Lower leg skin (tissue), 4 donors: ENCODE data around the gene AK1. TPM values are rescaled to one million over a fixed set of nuclear protein-coding genes. Genes with fewer than 3 reads are reported as not detected.
"Not testable (repeated sequence)": the region's sequence is repeated elsewhere in the genome, so short reads cannot be mapped to it uniquely, and the experiment has no call there.

Experiments
- DNase-seq, 2 donors: peaks; one replicate each; pipeline ENCODE4 v3.0.0-alpha.2; 2019; ENCODE audit warnings: low spot score in 2 of 2
- H3K4me3 ChIP-seq: fragments of 200-600 bp; sonication (generic); 2 replicates; pipeline ENCODE4 v1.5.1; 2017; ENCODE audit warnings: mild to moderate bottlenecking, low read depth; ENCODE audit not compliant: poor library complexity, severe bottlenecking
- CTCF ChIP-seq, 3 donors: fragments of 450-650 bp; IDR thresholded peaks; one replicate each; pipeline ENCODE4 v1.5.1; 2016; ENCODE audit warnings: antibody characterized with exemption in 3 of 3, mild to moderate bottlenecking in 3 of 3, moderate library complexity in 2 of 3
- POLR2A ChIP-seq, 2 donors: fragments of 450-650 bp; IDR thresholded peaks; one replicate each; pipeline ENCODE4 v1.6.1; 2016 to 2017; ENCODE audit warnings: antibody characterized with exemption in 2 of 2, mild to moderate bottlenecking in 1 of 2, moderate library complexity in 1 of 2
- WGBS, 2 donors: methylation state at CpG; one replicate each; pipeline ENCODE4 v1.1.5; 2018; 5-methylcytosine and 5-hydroxymethylcytosine counted together
- intact Hi-C: fragments of 100-400 bp; cut with DNase I; formaldehyde crosslinking; loops from one replicate; pipeline ENCODE4 v1.15.0; 2023; ENCODE audit warnings: low total_unique reads
- total RNA-seq, 4 donors: library from RNA; depleted of rRNA; stranded (reverse); fragments of >200 nt; gene quantifications; one replicate each; pipeline ENCODE4 v1.1.0, GENCODE V29; 2016

Gene AK1
- total RNA-seq, 4 donors from 2014 or later = 9.5 to 35.4 (median 19.8) TPM

DNA sequence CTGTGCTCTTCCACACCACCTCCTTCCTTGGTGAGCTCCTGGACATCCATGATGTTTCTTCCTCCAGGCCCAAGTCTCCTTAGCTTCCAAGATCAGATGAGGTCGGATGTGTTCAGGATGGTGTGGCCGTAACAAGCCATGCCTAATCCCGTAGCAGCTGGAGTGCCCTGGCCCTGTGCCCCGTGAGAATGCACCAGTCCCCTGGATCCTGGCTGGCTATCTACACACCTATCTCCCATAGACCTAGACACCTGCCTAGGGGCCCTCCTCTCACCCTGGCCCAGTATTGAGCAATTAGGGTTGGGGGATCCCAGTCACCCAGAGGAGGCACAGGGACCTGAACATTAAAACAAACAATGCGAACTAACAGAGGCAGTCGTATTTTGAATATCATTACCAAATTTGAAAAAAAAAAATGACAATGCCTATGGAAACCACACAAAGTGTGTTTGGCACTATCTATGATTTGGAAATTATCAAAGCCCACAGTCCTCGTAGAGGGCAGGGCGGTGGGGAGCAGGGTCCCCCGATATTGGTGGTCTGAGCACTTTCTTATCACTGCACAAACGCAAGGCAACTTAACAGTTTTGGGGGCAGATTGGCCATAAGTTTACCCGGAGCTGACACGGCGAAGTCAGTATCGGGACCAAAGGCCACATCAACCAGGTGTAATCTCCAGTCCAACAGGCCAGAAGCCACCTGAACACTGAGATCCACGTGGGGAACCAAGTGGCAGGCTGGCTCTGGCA lies 36.2 kb downstream of the AK1 start:
- TF ChIP-seq CTCF (IDR thresholded peaks at IDR 0.05) = no peak
- TF ChIP-seq POLR2A (IDR thresholded peaks at IDR 0.05) = no peak
- DNase-seq = no peak
- intact Hi-C loops = no loop called here
- WGBS, 2 donors = 82% methylated on average over 15 of the region's 15 CpGs
- no peak overlapping the region for H3K4me3 ChIP-seq

DNA sequence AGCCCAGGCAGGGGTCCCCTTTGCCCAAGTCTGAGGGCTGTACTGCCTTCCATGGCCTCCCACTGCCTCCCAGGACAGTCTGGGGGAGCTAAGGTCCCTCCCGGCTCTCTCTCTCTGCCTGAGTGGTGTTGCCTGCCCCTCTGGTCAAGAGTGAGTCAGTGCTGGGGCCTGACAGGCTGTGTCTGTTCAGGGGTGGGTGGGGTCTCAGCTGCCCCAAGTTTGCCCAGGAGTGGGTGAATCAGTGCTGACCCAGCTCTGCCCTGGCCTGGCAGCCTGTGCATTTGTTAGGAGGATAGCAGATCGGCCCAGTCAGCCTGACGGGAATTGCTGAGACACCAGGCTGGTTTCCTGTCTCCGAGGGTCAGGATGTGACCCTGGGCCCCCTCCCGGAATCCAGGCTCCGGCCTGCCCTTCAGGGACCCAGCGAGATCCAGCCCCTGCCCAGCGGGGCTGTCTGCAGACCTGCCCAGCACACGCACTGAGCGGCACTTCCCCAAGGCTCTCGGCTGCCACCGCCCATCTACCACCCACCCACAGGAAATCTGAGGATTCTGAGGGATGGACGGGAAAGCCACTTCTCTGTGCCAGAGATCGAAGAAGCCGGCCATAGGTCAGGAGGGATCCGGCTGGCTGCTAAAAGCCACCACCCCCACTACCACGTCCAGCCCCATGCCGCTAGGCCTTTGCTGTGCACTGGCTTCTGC lies 38.9 kb downstream of the AK1 start:
- DNase-seq = peak; percentile 68 to 93
- intact Hi-C loops = no loop called here
- H3K4me3 ChIP-seq = no peak overlapping the region
- WGBS, 2 donors = 51 to 60% methylated on average over 15 of the region's 18 CpGs
- TF ChIP-seq POLR2A (IDR thresholded peaks at IDR 0.05) = no peak
- TF ChIP-seq CTCF (IDR thresholded peaks at IDR 0.05) = no peak

DNA sequence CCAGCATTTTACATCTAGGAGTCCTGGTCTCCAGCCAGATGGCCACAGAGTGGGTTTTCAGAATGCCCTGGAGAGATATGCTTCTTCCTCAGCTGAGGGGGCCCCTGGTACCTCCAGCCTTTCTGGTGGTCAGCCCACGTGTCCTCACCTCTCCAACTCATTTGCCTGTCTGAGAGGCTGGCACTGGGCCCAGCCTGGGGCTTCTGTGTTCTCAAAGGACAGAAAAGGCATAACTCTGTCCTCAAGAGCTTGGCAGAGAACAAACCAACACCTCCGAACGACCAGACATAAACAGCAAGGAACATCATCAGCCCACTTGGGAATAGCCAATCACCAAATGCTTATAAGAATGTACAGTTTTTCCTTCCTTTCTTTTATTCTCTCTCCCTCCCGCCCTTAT lies 40.1 kb downstream of the AK1 start:
- no peak for DNase-seq
- 60 to 70% methylated on average over 4 of the region's 4 CpGs for WGBS, 2 donors
- intact Hi-C loops = no loop called here
- no peak overlapping the region for H3K4me3 ChIP-seq
- TF ChIP-seq POLR2A (IDR thresholded peaks at IDR 0.05) = no peak
- TF ChIP-seq CTCF (IDR thresholded peaks at IDR 0.05) = no peak

- DNase-seq, intact Hi-C loops, H3K4me3 ChIP-seq: not testable (repeated sequence)
- WGBS, 2 donors = 85 to 86% methylated on average over 3 of the region's 3 CpGs
These were observed 40.9 kb downstream of the AK1 start for GRCh38 chr9:127836561-127836960.

GRCh38 chr9:127835991-127836516 lies 41.4 kb downstream of the AK1 start:
- DNase-seq = no peak
- no peak for TF ChIP-seq POLR2A (IDR thresholded peaks at IDR 0.05)
- no peak for TF ChIP-seq CTCF (IDR thresholded peaks at IDR 0.05)
- 55 to 58% methylated on average over 17 of the region's 17 CpGs for WGBS, 2 donors
- no peak overlapping the region for H3K4me3 ChIP-seq
- intact Hi-C loops = no loop called here

- TF ChIP-seq POLR2A (IDR thresholded peaks at IDR 0.05) (no peak), CTCF (IDR thresholded peaks at IDR 0.05) (no peak)
- 31 to 32% methylated on average over 1 of the region's 1 CpG for WGBS, 2 donors
These were observed 43.9 kb downstream of the AK1 start for GRCh38 chr9:127833555-127833954.

More at GRCh38 chr9:127833555-127833954, 43.9 kb downstream of the AK1 start:
- DNase-seq = no peak
- intact Hi-C loops = no loop called here
- no peak overlapping the region for H3K4me3 ChIP-seq
